RWPE2 (cell line): ENCODE results near the gene CA5B.
A peak's percentile ranks its signal among the peaks of the same experiment; 100 is the strongest.
"Not testable (repeated sequence)": the region's sequence is repeated elsewhere in the genome, so short reads cannot be mapped to it uniquely, and the experiment has no call there.

Experiments
- ATAC-seq: fragments of 200-7000 bp; cut with Tn5 transposase; 3 replicates; pipeline ENCODE4 v1.9.1; 2021; ENCODE audit warnings: low read depth
- DNase-seq: peaks from one replicate; pipeline ENCODE4 v3.0.0-alpha.2; 2020; ENCODE audit warnings: low spot score
- H3K27ac ChIP-seq: fragments of 450-650 bp; 2 replicates; pipeline ENCODE4 v1.5.1; 2017; ENCODE audit warnings: mild to moderate bottlenecking; ENCODE audit not compliant: poor library complexity, severe bottlenecking
- H3K27me3 ChIP-seq: fragments of 250-450 bp; sonication (Bioruptor Pico); 2 replicates; pipeline ENCODE4 v1.5.1; 2021; ENCODE audit warnings: mild to moderate bottlenecking, moderate library complexity; ENCODE audit not compliant: insufficient read depth, poor library complexity, severe bottlenecking
- H3K36me3 ChIP-seq: fragments of 250-450 bp; sonication (Bioruptor Pico); 2 replicates; pipeline ENCODE4 v1.5.1; 2020; ENCODE audit warnings: low read depth, mild to moderate bottlenecking, moderate library complexity
- H3K4me1 ChIP-seq: fragments of 250-450 bp; sonication (Bioruptor Pico); 2 replicates; pipeline ENCODE4 v1.5.1; 2021; ENCODE audit warnings: mild to moderate bottlenecking, moderate library complexity; ENCODE audit not compliant: insufficient read depth, poor library complexity, severe bottlenecking
- H3K4me3 ChIP-seq: fragments of 250-450 bp; sonication (Bioruptor Pico); 2 replicates; pipeline ENCODE4 v1.5.1; 2021; ENCODE audit warnings: mild to moderate bottlenecking, moderate library complexity; ENCODE audit not compliant: severe bottlenecking
- H3K9me3 ChIP-seq: fragments of 250-450 bp; sonication (Bioruptor Pico); 2 replicates; pipeline ENCODE4 v1.5.1; 2021; ENCODE audit warnings: mild to moderate bottlenecking, moderate library complexity; ENCODE audit not compliant: severe bottlenecking
- CTCF ChIP-seq: fragments of 450-650 bp; IDR thresholded peaks from one replicate; pipeline ENCODE4 v1.5.1; 2017; ENCODE audit warnings: mild to moderate bottlenecking, moderate library complexity; ENCODE audit not compliant: poor library complexity, severe bottlenecking

The CA5B gene

GRCh38 chrX:15758140-15758539, 20.1 kb downstream of the CA5B start:
- Histone ChIP-seq H3K27ac (no peak overlapping the region), H3K36me3 (no peaks in the 10 kb centered on the region), H3K27me3 (no peaks in the 10 kb centered on the region), H3K9me3 (no peaks in the 10 kb centered on the region), H3K4me1 (no peaks in the 10 kb centered on the region), H3K4me3 (no peak overlapping the region)
- ATAC-seq = no peak
- no peak for TF ChIP-seq CTCF
- DNase-seq = no peak

- H3K36me3 ChIP-seq, DNase-seq, H3K27ac ChIP-seq, H3K27me3 ChIP-seq, H3K9me3 ChIP-seq, H3K4me3 ChIP-seq, H3K4me1 ChIP-seq, ATAC-seq: not testable (repeated sequence)
Measured at GRCh38 chrX:15759886-15760285, 21.8 kb downstream of the CA5B start.

- H3K27me3 ChIP-seq = no peaks in the 10 kb centered on the region
- H3K4me1 ChIP-seq = no peaks in the 10 kb centered on the region
- ATAC-seq = no peak
- no peaks in the 10 kb centered on the region for H3K36me3 ChIP-seq
- no peak overlapping the region for H3K4me3 ChIP-seq
- no peak overlapping the region for H3K27ac ChIP-seq
- TF ChIP-seq CTCF = peak; percentile 65
- H3K9me3 ChIP-seq = no peaks in the 10 kb centered on the region
- DNase-seq = no peak
Measured at GRCh38 chrX:15761564-15762191, 23.6 kb downstream of the CA5B start.

- H3K4me3 ChIP-seq = no peak overlapping the region
- no peaks in the 10 kb centered on the region for H3K9me3 ChIP-seq
- no peak for TF ChIP-seq CTCF
- ATAC-seq (no peak), DNase-seq (no peak)
- H3K4me1 ChIP-seq = no peaks in the 10 kb centered on the region
- no peak overlapping the region for H3K27ac ChIP-seq
- H3K36me3 ChIP-seq = no peaks in the 10 kb centered on the region
- no peaks in the 10 kb centered on the region for H3K27me3 ChIP-seq
Measured at GRCh38 chrX:15769300-15769954, 31.4 kb downstream of the CA5B start.

GRCh38 chrX:15781961-15782699, 44.1 kb downstream of the CA5B start:
- Histone ChIP-seq H3K4me1 (no peaks in the 10 kb centered on the region), H3K27me3 (no peaks in the 10 kb centered on the region), H3K4me3 (no peak overlapping the region), H3K9me3 (no peaks in the 10 kb centered on the region), H3K36me3 (no peaks in the 10 kb centered on the region), H3K27ac (no peak overlapping the region)
- no peak for DNase-seq
- TF ChIP-seq CTCF = no peak
- no peak for ATAC-seq
